Immature natural killer cell (primary cell): Measurements from ENCODE around the gene PLPPR4. TPM values are rescaled to one million over a fixed set of nuclear protein-coding genes. Genes with fewer than 3 reads are reported as not detected.

Experiments
- DNase-seq, 3 donors: peaks; one replicate each; pipeline ENCODE4 v3.0.0; 2022; ENCODE audit warnings: mixed read lengths in 1 of 3
- H3K27ac Mint-ChIP-seq, 6 donors: one replicate each; pipeline ENCODE4 v1.8.0; 2020; ENCODE audit warnings: mixed read lengths in 6 of 6, mild to moderate bottlenecking in 5 of 6, inconsistent platforms in 4 of 6, moderate library complexity in 3 of 6
- H3K27me3 Mint-ChIP-seq, 3 donors: one replicate each; pipeline ENCODE4 v1.8.0; 2020 to 2021; ENCODE audit warnings: low read depth in 3 of 3, mild to moderate bottlenecking in 3 of 3, mixed read lengths in 3 of 3, moderate library complexity in 3 of 3, inconsistent platforms in 1 of 3
- H3K36me3 Mint-ChIP-seq, 3 donors: one replicate each; pipeline ENCODE4 v1.8.0; 2020; ENCODE audit warnings: mixed read lengths in 3 of 3, inconsistent platforms in 2 of 3, mild to moderate bottlenecking in 2 of 3
- H3K4me1 Mint-ChIP-seq, 2 donors: one replicate each; pipeline ENCODE4 v1.8.0; 2020; ENCODE audit warnings: inconsistent platforms in 2 of 2, mild to moderate bottlenecking in 2 of 2, mixed read lengths in 2 of 2, moderate library complexity in 1 of 2
- H3K4me3 Mint-ChIP-seq, 5 donors: one replicate each; pipeline ENCODE4 v1.8.0; 2020; ENCODE audit warnings: mild to moderate bottlenecking in 5 of 5, mixed read lengths in 5 of 5, inconsistent platforms in 3 of 5, moderate library complexity in 3 of 5
- H3K9me3 Mint-ChIP-seq, 6 donors: one replicate each; pipeline ENCODE4 v1.8.0; 2020; ENCODE audit warnings: mild to moderate bottlenecking in 6 of 6, mixed read lengths in 6 of 6, inconsistent platforms in 4 of 6, moderate library complexity in 3 of 6
- polyA plus RNA-seq, 3 donors: library from polyadenylated mRNA; unstranded; fragments of 300-500 nt; fragmentation: Illumina TruSeq; gene quantifications; one replicate each; pipeline ENCODE4 v1.2.3, GENCODE V29; 2021

The PLPPR4 gene
- polyA plus RNA-seq, result not detected

GRCh38 chr1:99264201-99265021 lies at the start of gene PLPPR4:
Gene PLPPR4 (plus strand): TSS chr1:99264492. CDS start chr1:99264594, 102 bp downstream.
- Mint-ChIP-seq H3K27ac (no peak within 1 kb of the TSS), H3K4me3 (no peak within 1 kb of the TSS), H3K9me3 (peaks cover 5 to 48% (median 9%) of the 10 kb centered on the region in 6 donors), H3K27me3 (peaks cover 5 to 9% (median 6%) of the 10 kb centered on the region in 3 donors), H3K36me3 (peaks cover 0 to 3% (median 0%) of the 10 kb centered on the region in 3 donors), H3K4me1 (no peaks in the 10 kb centered on the region)
- DNase-seq, result no peak

GRCh38 chr1:99216956-99217355 lies 47.3 kb upstream of the PLPPR4 start:
- Mint-ChIP-seq H3K27ac (no peak overlapping the region), H3K27me3 (no peaks in the 10 kb centered on the region), H3K4me1 (no peaks in the 10 kb centered on the region), H3K36me3 (peaks cover 0 to 2% (median 0%) of the 10 kb centered on the region in 3 donors), H3K9me3 (peaks cover 0 to 24% (median 4%) of the 10 kb centered on the region in 6 donors), H3K4me3 (no peak overlapping the region)
- DNase-seq, result no peak

GRCh38 chr1:99217599-99217998 lies 46.7 kb upstream of the PLPPR4 start:
- no peak overlapping the region for H3K27ac Mint-ChIP-seq
- no peaks in the 10 kb centered on the region for H3K27me3 Mint-ChIP-seq
- peaks cover 0 to 2% (median 0%) of the 10 kb centered on the region in 3 donors for H3K36me3 Mint-ChIP-seq
- DNase-seq, result no peak
- H3K9me3 Mint-ChIP-seq, result peaks cover 0 to 24% (median 5%) of the 10 kb centered on the region in 6 donors
- no peaks in the 10 kb centered on the region for H3K4me1 Mint-ChIP-seq
- H3K4me3 Mint-ChIP-seq, result no peak overlapping the region

- H3K36me3 Mint-ChIP-seq, result peaks cover 0 to 2% (median 0%) of the 10 kb centered on the region in 3 donors
- peaks cover 0 to 2% (median 0%) of the 10 kb centered on the region in 3 donors for H3K27me3 Mint-ChIP-seq
- H3K9me3 Mint-ChIP-seq, result peaks cover 0 to 24% (median 5%) of the 10 kb centered on the region in 6 donors
- no peak overlapping the region for H3K27ac Mint-ChIP-seq
- no peak overlapping the region for H3K4me3 Mint-ChIP-seq
- H3K4me1 Mint-ChIP-seq, result no peaks in the 10 kb centered on the region
- no peak for DNase-seq
Observed at GRCh38 chr1:99218572-99218971, 45.7 kb upstream of the PLPPR4 start.

- peaks cover 0 to 2% (median 0%) of the 10 kb centered on the region in 3 donors for H3K27me3 Mint-ChIP-seq
- no peak overlapping the region for H3K27ac Mint-ChIP-seq
- H3K36me3 Mint-ChIP-seq, result peaks cover 0 to 2% (median 0%) of the 10 kb centered on the region in 3 donors
- H3K4me3 Mint-ChIP-seq, result no peak overlapping the region
- peaks cover 0 to 24% (median 7%) of the 10 kb centered on the region in 6 donors for H3K9me3 Mint-ChIP-seq
- no peaks in the 10 kb centered on the region for H3K4me1 Mint-ChIP-seq
- no peak for DNase-seq
Observed at GRCh38 chr1:99218999-99219398, 45.3 kb upstream of the PLPPR4 start.

- Mint-ChIP-seq H3K4me3 (no peak overlapping the region), H3K27ac (no peak overlapping the region), H3K27me3 (peaks cover 0 to 2% (median 0%) of the 10 kb centered on the region in 3 donors), H3K9me3 (peaks cover 0 to 14% (median 4%) of the 10 kb centered on the region in 6 donors), H3K4me1 (no peaks in the 10 kb centered on the region), H3K36me3 (no peaks in the 10 kb centered on the region)
- no peak for DNase-seq
Observed at GRCh38 chr1:99227056-99227897, 37.0 kb upstream of the PLPPR4 start.

GRCh38 chr1:99228153-99228552 lies 36.1 kb upstream of the PLPPR4 start:
- DNase-seq, result no peak
- Mint-ChIP-seq H3K4me3 (no peak overlapping the region), H3K9me3 (peaks cover 0 to 14% (median 2%) of the 10 kb centered on the region in 6 donors), H3K27me3 (peaks cover 0 to under 1% (median 0%) of the 10 kb centered on the region in 3 donors), H3K27ac (no peak overlapping the region), H3K4me1 (no peaks in the 10 kb centered on the region), H3K36me3 (no peaks in the 10 kb centered on the region)

- no peaks in the 10 kb centered on the region for H3K4me1 Mint-ChIP-seq
- peaks cover 0 to 10% (median 2%) of the 10 kb centered on the region in 6 donors for H3K9me3 Mint-ChIP-seq
- H3K4me3 Mint-ChIP-seq, result no peak overlapping the region
- no peak overlapping the region for H3K27ac Mint-ChIP-seq
- no peaks in the 10 kb centered on the region for H3K36me3 Mint-ChIP-seq
- no peaks in the 10 kb centered on the region for H3K27me3 Mint-ChIP-seq
- DNase-seq, result no peak
Observed at GRCh38 chr1:99229122-99229521, 35.2 kb upstream of the PLPPR4 start.

- DNase-seq, result no peak
- Mint-ChIP-seq H3K4me3 (no peak overlapping the region), H3K27ac (no peak overlapping the region), H3K36me3 (no peaks in the 10 kb centered on the region), H3K27me3 (no peaks in the 10 kb centered on the region), H3K4me1 (no peaks in the 10 kb centered on the region), H3K9me3 (peaks cover under 1 to 11% (median 2%) of the 10 kb centered on the region in 6 donors)
Observed at GRCh38 chr1:99230695-99231094, 33.6 kb upstream of the PLPPR4 start.

GRCh38 chr1:99232172-99232571 lies 32.1 kb upstream of the PLPPR4 start:
- Mint-ChIP-seq H3K27ac (no peak overlapping the region), H3K9me3 (peaks cover 0 to 8% (median 3%) of the 10 kb centered on the region in 6 donors), H3K27me3 (no peaks in the 10 kb centered on the region), H3K4me1 (no peaks in the 10 kb centered on the region), H3K4me3 (no peak overlapping the region), H3K36me3 (no peaks in the 10 kb centered on the region)
- no peak for DNase-seq

- H3K27me3 Mint-ChIP-seq, result no peaks in the 10 kb centered on the region
- no peak overlapping the region for H3K4me3 Mint-ChIP-seq
- no peaks in the 10 kb centered on the region for H3K4me1 Mint-ChIP-seq
- peaks cover 0 to 15% (median 3%) of the 10 kb centered on the region in 6 donors for H3K9me3 Mint-ChIP-seq
- DNase-seq, result no peak
- H3K36me3 Mint-ChIP-seq, result no peaks in the 10 kb centered on the region
- H3K27ac Mint-ChIP-seq, result no peak overlapping the region
Observed at GRCh38 chr1:99233446-99233845, 30.8 kb upstream of the PLPPR4 start.

- Mint-ChIP-seq H3K4me1 (no peaks in the 10 kb centered on the region), H3K36me3 (no peaks in the 10 kb centered on the region), H3K27ac (no peak overlapping the region)
Observed at GRCh38 chr1:99236756-99237155, 27.5 kb upstream of the PLPPR4 start.

GRCh38 chr1:99239690-99240089 lies 24.6 kb upstream of the PLPPR4 start:
- no peaks in the 10 kb centered on the region for H3K4me1 Mint-ChIP-seq
- H3K27me3 Mint-ChIP-seq, result peaks cover 0 to 1% (median 0%) of the 10 kb centered on the region in 3 donors
- peaks cover 0 to 36% (median 6%) of the 10 kb centered on the region in 6 donors for H3K9me3 Mint-ChIP-seq
- H3K4me3 Mint-ChIP-seq, result no peak overlapping the region
- DNase-seq, result no peak
- H3K27ac Mint-ChIP-seq, result no peak overlapping the region
- H3K36me3 Mint-ChIP-seq, result no peaks in the 10 kb centered on the region

More at GRCh38 chr1:99236756-99237155, 27.5 kb upstream of the PLPPR4 start:
- no peak overlapping the region for H3K4me3 Mint-ChIP-seq
- peaks cover 0 to 1% (median 0%) of the 10 kb centered on the region in 3 donors for H3K27me3 Mint-ChIP-seq
- DNase-seq, result no peak
- H3K9me3 Mint-ChIP-seq, result peaks cover under 1 to 22% (median 4%) of the 10 kb centered on the region in 6 donors

GRCh38 chr1:99240621-99241020 lies 23.7 kb upstream of the PLPPR4 start:
- Mint-ChIP-seq H3K27me3 (peaks cover 0 to 1% (median 0%) of the 10 kb centered on the region in 3 donors), H3K4me1 (no peaks in the 10 kb centered on the region), H3K36me3 (no peaks in the 10 kb centered on the region), H3K4me3 (no peak overlapping the region), H3K9me3 (peaks cover 5 to 36% (median 8%) of the 10 kb centered on the region in 6 donors), H3K27ac (no peak overlapping the region)
- DNase-seq, result no peak
